ENCODE results near the gene HSPH1. TPM values are rescaled to one million over a fixed set of nuclear protein-coding genes. Genes with fewer than 3 reads are reported as not detected.

The HSPH1 gene
- total and polyA plus RNA-seq, 10 of the 15 experiments (the other 5 are each of a cell fraction or from before 2014, with no cell fraction given), result 40.2 to 159 (median 92.6) TPM

DNA sequence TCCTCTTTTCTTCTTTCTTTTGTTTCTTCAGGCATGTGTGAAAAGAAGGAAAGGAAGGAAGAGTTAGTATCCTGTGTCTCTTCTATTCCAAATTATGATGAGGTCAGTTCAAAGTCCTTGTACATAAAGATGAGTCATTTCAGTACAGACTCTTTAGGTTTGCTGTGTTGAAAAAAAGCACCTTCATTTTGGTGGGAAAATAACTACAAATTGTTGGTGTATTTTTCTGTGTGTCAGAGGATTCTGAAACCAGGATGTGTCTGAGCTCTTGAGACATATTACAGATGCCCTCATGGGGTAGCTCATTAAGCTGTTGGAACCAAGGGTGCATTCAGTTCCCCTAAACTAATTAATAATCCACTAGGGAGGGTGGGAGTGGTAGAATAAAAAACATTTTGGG lies 5.8 kb upstream of the HSPH1 start (continued):
- TF ChIP-seq, protein P1, sequence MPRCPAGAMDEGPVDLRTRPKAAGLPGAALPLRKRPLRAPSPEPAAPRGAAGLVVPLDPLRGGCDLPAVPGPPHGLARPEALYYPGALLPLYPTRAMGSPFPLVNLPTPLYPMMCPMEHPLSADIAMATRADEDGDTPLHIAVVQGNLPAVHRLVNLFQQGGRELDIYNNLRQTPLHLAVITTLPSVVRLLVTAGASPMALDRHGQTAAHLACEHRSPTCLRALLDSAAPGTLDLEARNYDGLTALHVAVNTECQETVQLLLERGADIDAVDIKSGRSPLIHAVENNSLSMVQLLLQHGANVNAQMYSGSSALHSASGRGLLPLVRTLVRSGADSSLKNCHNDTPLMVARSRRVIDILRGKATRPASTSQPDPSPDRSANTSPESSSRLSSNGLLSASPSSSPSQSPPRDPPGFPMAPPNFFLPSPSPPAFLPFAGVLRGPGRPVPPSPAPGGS (IDR thresholded peaks at IDR 0.05; ENCODE audit: borderline replicate concordance, insufficient read depth, low read depth, low read length, poor library complexity, severe bottlenecking), result no peak
- TF ChIP-seq SMARCA5 (IDR thresholded peaks at IDR 0.05) (no peak), HDAC2 (IDR thresholded peaks at IDR 0.05) (no peak), NR2C1 (IDR thresholded peaks at IDR 0.05) (no peak), PKNOX1 (IDR thresholded peaks at IDR 0.05) (no peak), MEF2B (IDR thresholded peaks at IDR 0.05; ENCODE audit: partially characterized antibody, poor library complexity, severe bottlenecking) (peak; percentile 64), POLR2AphosphoS2 (IDR thresholded peaks at IDR 0.05; ENCODE audit: low read depth, low read length) (no peak), IKZF2 (IDR thresholded peaks at IDR 0.05) (peak; percentile 79 to 89), TCF3 (IDR thresholded peaks at IDR 0.05; ENCODE audit: borderline replicate concordance, insufficient read depth, low read depth, low read length) (no peak), MYC (IDR thresholded peaks at IDR 0.05; ENCODE audit: insufficient read depth, insufficient read length, insufficient replicate concordance, low read length, severe bottlenecking) (no peak), STAT1 (conservative IDR thresholded peaks at IDR 0.05) (no peak), FOS (IDR thresholded peaks at IDR 0.05; ENCODE audit: borderline replicate concordance, extremely low read depth, insufficient read length) (no peak), ZBTB4 (CRISPR knock-in tag; IDR thresholded peaks at IDR 0.05) (no peak), GATAD2B (conservative IDR thresholded peaks at IDR 0.05; ENCODE audit: low read depth) (no peak), KLF5 (IDR thresholded peaks at IDR 0.05; ENCODE audit: partially characterized antibody) (no peak)
- TF ChIP-seq, protein P2, sequence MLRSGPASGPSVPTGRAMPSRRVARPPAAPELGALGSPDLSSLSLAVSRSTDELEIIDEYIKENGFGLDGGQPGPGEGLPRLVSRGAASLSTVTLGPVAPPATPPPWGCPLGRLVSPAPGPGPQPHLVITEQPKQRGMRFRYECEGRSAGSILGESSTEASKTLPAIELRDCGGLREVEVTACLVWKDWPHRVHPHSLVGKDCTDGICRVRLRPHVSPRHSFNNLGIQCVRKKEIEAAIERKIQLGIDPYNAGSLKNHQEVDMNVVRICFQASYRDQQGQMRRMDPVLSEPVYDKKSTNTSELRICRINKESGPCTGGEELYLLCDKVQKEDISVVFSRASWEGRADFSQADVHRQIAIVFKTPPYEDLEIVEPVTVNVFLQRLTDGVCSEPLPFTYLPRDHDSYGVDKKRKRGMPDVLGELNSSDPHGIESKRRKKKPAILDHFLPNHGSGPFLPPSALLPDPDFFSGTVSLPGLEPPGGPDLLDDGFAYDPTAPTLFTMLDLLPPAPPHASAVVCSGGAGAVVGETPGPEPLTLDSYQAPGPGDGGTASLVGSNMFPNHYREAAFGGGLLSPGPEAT (IDR thresholded peaks at IDR 0.05; ENCODE audit: low read depth), result peak; percentile 34; the same call in 1 of the 2 replicates
- TF ChIP-seq, protein P3, sequence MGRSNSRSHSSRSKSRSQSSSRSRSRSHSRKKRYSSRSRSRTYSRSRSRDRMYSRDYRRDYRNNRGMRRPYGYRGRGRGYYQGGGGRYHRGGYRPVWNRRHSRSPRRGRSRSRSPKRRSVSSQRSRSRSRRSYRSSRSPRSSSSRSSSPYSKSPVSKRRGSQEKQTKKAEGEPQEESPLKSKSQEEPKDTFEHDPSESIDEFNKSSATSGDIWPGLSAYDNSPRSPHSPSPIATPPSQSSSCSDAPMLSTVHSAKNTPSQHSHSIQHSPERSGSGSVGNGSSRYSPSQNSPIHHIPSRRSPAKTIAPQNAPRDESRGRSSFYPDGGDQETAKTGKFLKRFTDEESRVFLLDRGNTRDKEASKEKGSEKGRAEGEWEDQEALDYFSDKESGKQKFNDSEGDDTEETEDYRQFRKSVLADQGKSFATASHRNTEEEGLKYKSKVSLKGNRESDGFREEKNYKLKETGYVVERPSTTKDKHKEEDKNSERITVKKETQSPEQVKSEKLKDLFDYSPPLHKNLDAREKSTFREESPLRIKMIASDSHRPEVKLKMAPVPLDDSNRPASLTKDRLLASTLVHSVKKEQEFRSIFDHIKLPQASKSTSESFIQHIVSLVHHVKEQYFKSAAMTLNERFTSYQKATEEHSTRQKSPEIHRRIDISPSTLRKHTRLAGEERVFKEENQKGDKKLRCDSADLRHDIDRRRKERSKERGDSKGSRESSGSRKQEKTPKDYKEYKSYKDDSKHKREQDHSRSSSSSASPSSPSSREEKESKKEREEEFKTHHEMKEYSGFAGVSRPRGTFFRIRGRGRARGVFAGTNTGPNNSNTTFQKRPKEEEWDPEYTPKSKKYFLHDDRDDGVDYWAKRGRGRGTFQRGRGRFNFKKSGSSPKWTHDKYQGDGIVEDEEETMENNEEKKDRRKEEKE (IDR thresholded peaks at IDR 0.05), result no peak
